Neural progenitor cell (in vitro differentiated cells): ENCODE results near the gene ZC3H13. TPM values are rescaled to one million over a fixed set of nuclear protein-coding genes. Genes with fewer than 3 reads are reported as not detected.

Source experiments
- DNase-seq: peaks from one replicate; pipeline ENCODE4 v3.0.0-alpha.2; 2016; ENCODE audit warnings: low spot score
- H2AFZ ChIP-seq: fragments of 200-600 bp; sonication (generic); replicated peaks from 2 replicates; pipeline ENCODE4 v1.6.1; 2016; ENCODE audit warnings: antibody characterized with exemption
- H3F3A ChIP-seq: fragments of 200-600 bp; sonication (generic); 2 replicates; pipeline ENCODE4 v1.6.1; 2016; ENCODE audit warnings: antibody characterized with exemption, low read depth
- H3K27ac ChIP-seq: fragments of 200-600 bp; sonication (generic); 2 replicates; pipeline ENCODE4 v1.5.1; 2016; ENCODE audit warnings: mild to moderate bottlenecking
- H3K27me3 ChIP-seq: fragments of 200-600 bp; sonication (generic); 2 replicates; pipeline ENCODE4 v1.6.1; 2016; ENCODE audit warnings: mild to moderate bottlenecking, moderate library complexity
- H3K36me3 ChIP-seq: fragments of 200-600 bp; sonication (generic); 2 replicates; pipeline ENCODE4 v1.5.1; 2016
- H3K4me1 ChIP-seq: fragments of 200-600 bp; sonication (generic); 2 replicates; pipeline ENCODE4 v1.6.1; 2016; ENCODE audit warnings: mixed run types
- H3K4me2 ChIP-seq: fragments of 200-600 bp; sonication (generic); 2 replicates; pipeline ENCODE4 v1.6.1; 2016
- H3K4me3 ChIP-seq: fragments of 200-600 bp; sonication (generic); 2 replicates; pipeline ENCODE4 v1.5.1; 2016
- H3K79me2 ChIP-seq: fragments of 200-600 bp; sonication (generic); 2 replicates; pipeline ENCODE4 v1.6.1; 2016; ENCODE audit warnings: low read depth
- H3K9ac ChIP-seq: fragments of 200-600 bp; sonication (generic); 2 replicates; pipeline ENCODE4 v1.6.1; 2016
- H3K9me3 ChIP-seq: fragments of 200-600 bp; sonication (generic); 2 replicates; pipeline ENCODE4 v1.5.1; 2016; ENCODE audit warnings: low read depth
- H4K20me1 ChIP-seq: fragments of 200-600 bp; sonication (generic); 2 replicates; pipeline ENCODE4 v1.6.1; 2016; ENCODE audit warnings: low read depth
- H3K27ac Mint-ChIP-seq: 3 replicates; pipeline ENCODE4 v1.8.0; 2021; ENCODE audit warnings: mixed read lengths
- H3K27me3 Mint-ChIP-seq: 2 replicates; pipeline ENCODE4 v1.8.0; 2022; ENCODE audit warnings: low read depth, mild to moderate bottlenecking, inconsistent platforms, moderate library complexity, mixed read lengths; ENCODE audit not compliant: insufficient read depth
- H3K36me3 Mint-ChIP-seq: 3 replicates; pipeline ENCODE4 v1.8.0; 2021; ENCODE audit warnings: mixed read lengths
- H3K4me1 Mint-ChIP-seq: 3 replicates; pipeline ENCODE4 v1.8.0; 2021; ENCODE audit warnings: mixed read lengths
- H3K4me3 Mint-ChIP-seq: 3 replicates; pipeline ENCODE4 v1.8.0; 2021; ENCODE audit warnings: mild to moderate bottlenecking, moderate library complexity, mixed read lengths
- H3K9me3 Mint-ChIP-seq: 3 replicates; pipeline ENCODE4 v1.8.0; 2020; ENCODE audit warnings: mixed read lengths
- CTCF ChIP-seq: fragments of 200-600 bp; sonication (generic); IDR thresholded peaks from 2 replicates; pipeline ENCODE4 v1.5.1; 2017; ENCODE audit warnings: antibody characterized with exemption, mild to moderate bottlenecking
- EZH2 ChIP-seq: fragments of 200-600 bp; sonication (generic); IDR thresholded peaks from 2 replicates; pipeline ENCODE4 v1.6.1; 2017; ENCODE audit warnings: antibody characterized with exemption, mild to moderate bottlenecking, moderate library complexity
- EZH2phosphoT487 ChIP-seq: fragments of 200-600 bp; sonication (generic); IDR thresholded peaks from 2 replicates; pipeline ENCODE4 v1.6.1; 2017; ENCODE audit warnings: antibody characterized with exemption
- total RNA-seq: library from RNA; depleted of rRNA; stranded (reverse); fragments of >200 nt; gene quantifications from 2 replicates; pipeline ENCODE4 v1.2.3, GENCODE V29; 2015; ENCODE audit warnings: low replicate concordance

Gene ZC3H13
- total RNA-seq, 1 donor from 2014 or later, result 41.4 TPM

GRCh38 chr13:46010148-46010547, 42.4 kb downstream of the ZC3H13 start:
- Mint-ChIP-seq H3K36me3 (peaks cover 24% of the 10 kb centered on the region), H3K9me3 (no peaks in the 10 kb centered on the region), H3K27ac (no peak overlapping the region), H3K4me1 (no peaks in the 10 kb centered on the region), H3K27me3 (no peaks in the 10 kb centered on the region), H3K4me3 (no peak overlapping the region)
- Histone ChIP-seq H2AFZ (no peak overlapping the region), H3K4me1 (no peaks in the 10 kb centered on the region), H3K9ac (no peak overlapping the region), H3K9me3 (no peaks in the 10 kb centered on the region), H3K79me2 (no peaks in the 10 kb centered on the region), H4K20me1 (peaks cover 11% of the 10 kb centered on the region), H3K4me3 (no peak overlapping the region), H3K4me2 (no peak overlapping the region), H3K27me3 (no peaks in the 10 kb centered on the region), H3K27ac (no peak overlapping the region), H3F3A (peaks cover 6% of the 10 kb centered on the region), H3K36me3 (peaks cover 30% of the 10 kb centered on the region)
- TF ChIP-seq EZH2phosphoT487, result no peak
- peak; percentile 64 for TF ChIP-seq CTCF
- TF ChIP-seq EZH2, result no peak
- DNase-seq, result peak; percentile 40

GRCh38 chr13:46008631-46009030, 43.9 kb downstream of the ZC3H13 start:
- peaks cover 11% of the 10 kb centered on the region for H4K20me1 ChIP-seq
- H3K4me1 ChIP-seq, result no peaks in the 10 kb centered on the region
- TF ChIP-seq EZH2phosphoT487, result no peak
- H3K27me3 ChIP-seq, result no peaks in the 10 kb centered on the region
- no peak for DNase-seq
- no peaks in the 10 kb centered on the region for H3K27me3 Mint-ChIP-seq
- H3K9ac ChIP-seq, result no peak overlapping the region
- H3K36me3 ChIP-seq, result peaks cover 32% of the 10 kb centered on the region
- no peaks in the 10 kb centered on the region for H3K4me1 Mint-ChIP-seq
- no peak overlapping the region for H3K27ac ChIP-seq
- H3K27ac Mint-ChIP-seq, result no peak overlapping the region
- no peak overlapping the region for H3K4me2 ChIP-seq
- no peaks in the 10 kb centered on the region for H3K9me3 Mint-ChIP-seq
- no peaks in the 10 kb centered on the region for H3K9me3 ChIP-seq
- H3K79me2 ChIP-seq, result no peaks in the 10 kb centered on the region
- H3K36me3 Mint-ChIP-seq, result peaks cover 24% of the 10 kb centered on the region
- no peak overlapping the region for H3K4me3 Mint-ChIP-seq
- H3F3A ChIP-seq, result peaks cover 6% of the 10 kb centered on the region
- H2AFZ ChIP-seq, result no peak overlapping the region
- H3K4me3 ChIP-seq, result no peak overlapping the region

GRCh38 chr13:46006688-46007452, 45.7 kb downstream of the ZC3H13 start:
- H3K4me1 Mint-ChIP-seq, result no peaks in the 10 kb centered on the region
- no peaks in the 10 kb centered on the region for H3K27me3 Mint-ChIP-seq
- H3K27me3 ChIP-seq, result no peaks in the 10 kb centered on the region
- H3K27ac ChIP-seq, result no peak overlapping the region
- H3K27ac Mint-ChIP-seq, result no peak overlapping the region
- no peaks in the 10 kb centered on the region for H3K79me2 ChIP-seq
- peaks cover 37% of the 10 kb centered on the region for H3K36me3 ChIP-seq
- H4K20me1 ChIP-seq, result peaks cover 7% of the 10 kb centered on the region
- no peaks in the 10 kb centered on the region for H3K9me3 Mint-ChIP-seq
- peaks cover 26% of the 10 kb centered on the region for H3K36me3 Mint-ChIP-seq
- no peak for DNase-seq
- no peak overlapping the region for H3K4me3 ChIP-seq
- no peak for TF ChIP-seq EZH2
- peaks cover 6% of the 10 kb centered on the region for H3F3A ChIP-seq
- no peak overlapping the region for H3K4me2 ChIP-seq
- no peak overlapping the region for H3K4me3 Mint-ChIP-seq
- no peaks in the 10 kb centered on the region for H3K4me1 ChIP-seq
- H3K9ac ChIP-seq, result no peak overlapping the region
- no peaks in the 10 kb centered on the region for H3K9me3 ChIP-seq
- H2AFZ ChIP-seq, result no peak overlapping the region

- Histone ChIP-seq H3K9ac (no peak overlapping the region), H3K36me3 (peaks cover 40% of the 10 kb centered on the region), H3K27me3 (no peaks in the 10 kb centered on the region), H3K4me1 (no peaks in the 10 kb centered on the region), H3K4me3 (no peak overlapping the region), H3K27ac (no peak overlapping the region), H3K9me3 (no peaks in the 10 kb centered on the region), H2AFZ (no peak overlapping the region), H4K20me1 (no peaks in the 10 kb centered on the region), H3K4me2 (no peak overlapping the region), H3K79me2 (no peaks in the 10 kb centered on the region), H3F3A (no peaks in the 10 kb centered on the region)
- TF ChIP-seq EZH2, result no peak
- Mint-ChIP-seq H3K4me3 (no peak overlapping the region), H3K4me1 (no peaks in the 10 kb centered on the region), H3K27me3 (no peaks in the 10 kb centered on the region), H3K36me3 (peaks cover 46% of the 10 kb centered on the region), H3K27ac (no peak overlapping the region), H3K9me3 (no peaks in the 10 kb centered on the region)
- no peak for DNase-seq
Observed at GRCh38 chr13:46004491-46004890, 48.1 kb downstream of the ZC3H13 start.

- no peaks in the 10 kb centered on the region for H3K4me1 ChIP-seq
- H4K20me1 ChIP-seq, result peaks cover 5% of the 10 kb centered on the region
- no peak overlapping the region for H3K4me2 ChIP-seq
- no peaks in the 10 kb centered on the region for H3K27me3 ChIP-seq
- Mint-ChIP-seq H3K27ac (no peak overlapping the region), H3K9me3 (no peaks in the 10 kb centered on the region), H3K4me3 (no peak overlapping the region), H3K27me3 (peaks cover 3% of the 10 kb centered on the region), H3K36me3 (peaks cover 37% of the 10 kb centered on the region), H3K4me1 (peaks cover 3% of the 10 kb centered on the region)
- peaks cover 12% of the 10 kb centered on the region for H3K36me3 ChIP-seq
- TF ChIP-seq EZH2, result no peak
- TF ChIP-seq EZH2phosphoT487, result no peak
- TF ChIP-seq CTCF, result no peak
- no peak overlapping the region for H3K9ac ChIP-seq
- no peak overlapping the region for H2AFZ ChIP-seq
- H3K79me2 ChIP-seq, result no peaks in the 10 kb centered on the region
- H3F3A ChIP-seq, result no peaks in the 10 kb centered on the region
- no peak overlapping the region for H3K27ac ChIP-seq
- H3K9me3 ChIP-seq, result no peaks in the 10 kb centered on the region
- DNase-seq, result no peak
- H3K4me3 ChIP-seq, result no peak overlapping the region
Observed at GRCh38 chr13:45996631-45997030, 55.9 kb downstream of the ZC3H13 start.
